ENCODE results near the gene ROM1.
A peak's percentile ranks its signal among the peaks of the same experiment; 100 is the strongest.
"Not testable (repeated sequence)": the region's sequence is repeated elsewhere in the genome, so short reads cannot be mapped to it uniquely, and the experiment has no call there.

ROM1 gene

GRCh38 chr11:62585356-62585755 is 27.7 kb upstream of the ROM1 start:
- not testable (repeated sequence) for H3K27ac ChIP-seq (ENCODE audit: insufficient read depth, low read depth, low read length, poor library complexity, severe bottlenecking); H3K27me3 ChIP-seq (ENCODE audit: control insufficient read depth, insufficient read depth, low read length, poor library complexity, severe bottlenecking); H3K4me1 ChIP-seq (ENCODE audit: control insufficient read depth, insufficient read depth, low read length); H3K4me3 ChIP-seq (ENCODE audit: insufficient read depth, low read depth, low read length); H3K9me3 ChIP-seq (ENCODE audit: control insufficient read depth, low read length)
- WGBS, 2 experiments, result 93% methylated on average over 7 of the region's 7 CpGs
- peaks cover 24% of the 10 kb centered on the region for H3K36me3 ChIP-seq (ENCODE audit: control insufficient read depth, insufficient read depth, low read length)

- H3K4me3 ChIP-seq (ENCODE audit: insufficient read depth, low read depth, low read length), result no peak overlapping the region
- H3K27me3 ChIP-seq (ENCODE audit: control insufficient read depth, insufficient read depth, low read length, poor library complexity, severe bottlenecking), result no peaks in the 10 kb centered on the region
- H3K9me3 ChIP-seq (ENCODE audit: control insufficient read depth, low read length), result no peaks in the 10 kb centered on the region
- peaks cover 21% of the 10 kb centered on the region for H3K36me3 ChIP-seq (ENCODE audit: control insufficient read depth, insufficient read depth, low read length)
- peaks cover 3% of the 10 kb centered on the region for H3K4me1 ChIP-seq (ENCODE audit: control insufficient read depth, insufficient read depth, low read length)
- no peak overlapping the region for H3K27ac ChIP-seq (ENCODE audit: insufficient read depth, low read depth, low read length, poor library complexity, severe bottlenecking)
- 77 to 83% methylated on average over 17 to 18 of the region's 18 CpGs for WGBS, 2 experiments
Observed at GRCh38 chr11:62588966-62589637, 24.0 kb upstream of the ROM1 start.

- Histone ChIP-seq H3K4me3 (ENCODE audit: insufficient read depth, low read depth, low read length) (peak within 1 kb of the TSS; percentile 93), H3K36me3 (ENCODE audit: control insufficient read depth, insufficient read depth, low read length) (peaks cover 35% of the 10 kb centered on the region), H3K27ac (ENCODE audit: insufficient read depth, low read depth, low read length, poor library complexity, severe bottlenecking) (peak within 1 kb of the TSS; percentile 91), H3K9me3 (ENCODE audit: control insufficient read depth, low read length) (no peaks in the 10 kb centered on the region), H3K4me1 (ENCODE audit: control insufficient read depth, insufficient read depth, low read length) (peaks cover 3% of the 10 kb centered on the region), H3K27me3 (ENCODE audit: control insufficient read depth, insufficient read depth, low read length, poor library complexity, severe bottlenecking) (no peaks in the 10 kb centered on the region)
- WGBS, 2 experiments, result 0% methylated on average over 58 of the region's 58 CpGs
Observed at GRCh38 chr11:62591448-62592145, 21.5 kb upstream of the ROM1 start, which contains the start of gene TUT1. Gene TUT1 (minus strand): TSS chr11:62591523. CDS start chr11:62591485, 38 bp downstream.

GRCh38 chr11:62592146-62592815 is 20.8 kb upstream of the ROM1 start:
- 33 to 39% methylated on average over 16 to 17 of the region's 17 CpGs for WGBS, 2 experiments
- peak overlapping the region; percentile 91 for H3K27ac ChIP-seq (ENCODE audit: insufficient read depth, low read depth, low read length, poor library complexity, severe bottlenecking)
- peaks cover 33% of the 10 kb centered on the region for H3K36me3 ChIP-seq (ENCODE audit: control insufficient read depth, insufficient read depth, low read length)

GRCh38 chr11:62592989-62593421 is 20.1 kb upstream of the ROM1 start:
- H3K36me3 ChIP-seq (ENCODE audit: control insufficient read depth, insufficient read depth, low read length), result peaks cover 32% of the 10 kb centered on the region
- 90 to 91% methylated on average over 8 of the region's 8 CpGs for WGBS, 2 experiments
- no peaks in the 10 kb centered on the region for H3K9me3 ChIP-seq (ENCODE audit: control insufficient read depth, low read length)
- no peak overlapping the region for H3K4me3 ChIP-seq (ENCODE audit: insufficient read depth, low read depth, low read length)
- H3K4me1 ChIP-seq (ENCODE audit: control insufficient read depth, insufficient read depth, low read length), result peaks cover 3% of the 10 kb centered on the region
- no peaks in the 10 kb centered on the region for H3K27me3 ChIP-seq (ENCODE audit: control insufficient read depth, insufficient read depth, low read length, poor library complexity, severe bottlenecking)
- H3K27ac ChIP-seq (ENCODE audit: insufficient read depth, low read depth, low read length, poor library complexity, severe bottlenecking), result no peak overlapping the region

More at GRCh38 chr11:62592146-62592815, 20.8 kb upstream of the ROM1 start:
- Histone ChIP-seq H3K4me1 (ENCODE audit: control insufficient read depth, insufficient read depth, low read length) (peaks cover 3% of the 10 kb centered on the region), H3K4me3 (ENCODE audit: insufficient read depth, low read depth, low read length) (peak overlapping the region; percentile 54), H3K9me3 (ENCODE audit: control insufficient read depth, low read length) (no peaks in the 10 kb centered on the region), H3K27me3 (ENCODE audit: control insufficient read depth, insufficient read depth, low read length, poor library complexity, severe bottlenecking) (no peaks in the 10 kb centered on the region)

- peak overlapping the region; percentile 44 for H3K27ac ChIP-seq (ENCODE audit: insufficient read depth, low read depth, low read length, poor library complexity, severe bottlenecking)
- H3K36me3 ChIP-seq (ENCODE audit: control insufficient read depth, insufficient read depth, low read length), result peaks cover 36% of the 10 kb centered on the region
- H3K4me3 ChIP-seq (ENCODE audit: insufficient read depth, low read depth, low read length), result no peak overlapping the region
- no peaks in the 10 kb centered on the region for H3K27me3 ChIP-seq (ENCODE audit: control insufficient read depth, insufficient read depth, low read length, poor library complexity, severe bottlenecking)
- no peaks in the 10 kb centered on the region for H3K9me3 ChIP-seq (ENCODE audit: control insufficient read depth, low read length)
- 67 to 69% methylated on average over 13 of the region's 13 CpGs for WGBS, 2 experiments
- peaks cover 3% of the 10 kb centered on the region for H3K4me1 ChIP-seq (ENCODE audit: control insufficient read depth, insufficient read depth, low read length)
Observed at GRCh38 chr11:62593434-62594044, 19.5 kb upstream of the ROM1 start.

- H3K27me3 ChIP-seq (ENCODE audit: control insufficient read depth, insufficient read depth, low read length, poor library complexity, severe bottlenecking), result no peaks in the 10 kb centered on the region
- H3K4me3 ChIP-seq (ENCODE audit: insufficient read depth, low read depth, low read length), result no peak overlapping the region
- no peaks in the 10 kb centered on the region for H3K9me3 ChIP-seq (ENCODE audit: control insufficient read depth, low read length)
- H3K4me1 ChIP-seq (ENCODE audit: control insufficient read depth, insufficient read depth, low read length), result peaks cover 14% of the 10 kb centered on the region
- H3K36me3 ChIP-seq (ENCODE audit: control insufficient read depth, insufficient read depth, low read length), result peaks cover 39% of the 10 kb centered on the region
- no peak overlapping the region for H3K27ac ChIP-seq (ENCODE audit: insufficient read depth, low read depth, low read length, poor library complexity, severe bottlenecking)
- WGBS, 2 experiments, result 94 to 97% methylated on average over 8 of the region's 8 CpGs
Observed at GRCh38 chr11:62595124-62595523, 17.9 kb upstream of the ROM1 start.

GRCh38 chr11:62599069-62599696 is 13.9 kb upstream of the ROM1 start:
- H3K36me3 ChIP-seq (ENCODE audit: control insufficient read depth, insufficient read depth, low read length), result peaks cover 33% of the 10 kb centered on the region

GRCh38 chr11:62599901-62600300 is 13.2 kb upstream of the ROM1 start:
- H3K36me3 ChIP-seq (ENCODE audit: control insufficient read depth, insufficient read depth, low read length), result peaks cover 27% of the 10 kb centered on the region
- H3K27ac ChIP-seq (ENCODE audit: insufficient read depth, low read depth, low read length, poor library complexity, severe bottlenecking), result no peak overlapping the region
- H3K4me1 ChIP-seq (ENCODE audit: control insufficient read depth, insufficient read depth, low read length), result peaks cover 24% of the 10 kb centered on the region
- 79 to 80% methylated on average over 5 of the region's 5 CpGs for WGBS, 2 experiments
- peaks cover 18% of the 10 kb centered on the region for H3K27me3 ChIP-seq (ENCODE audit: control insufficient read depth, insufficient read depth, low read length, poor library complexity, severe bottlenecking)
- no peaks in the 10 kb centered on the region for H3K9me3 ChIP-seq (ENCODE audit: control insufficient read depth, low read length)
- H3K4me3 ChIP-seq (ENCODE audit: insufficient read depth, low read depth, low read length), result peak overlapping the region; percentile 98

More at GRCh38 chr11:62599069-62599696, 13.9 kb upstream of the ROM1 start:
- Histone ChIP-seq H3K9me3 (ENCODE audit: control insufficient read depth, low read length) (no peaks in the 10 kb centered on the region), H3K27me3 (ENCODE audit: control insufficient read depth, insufficient read depth, low read length, poor library complexity, severe bottlenecking) (peaks cover 18% of the 10 kb centered on the region), H3K27ac (ENCODE audit: insufficient read depth, low read depth, low read length, poor library complexity, severe bottlenecking) (no peak overlapping the region), H3K4me1 (ENCODE audit: control insufficient read depth, insufficient read depth, low read length) (peaks cover 18% of the 10 kb centered on the region), H3K4me3 (ENCODE audit: insufficient read depth, low read depth, low read length) (no peak overlapping the region)
- WGBS, 2 experiments, result 65 to 66% methylated on average over 7 of the region's 7 CpGs
